Mucosa of stomach (tissue), 1 donor: ENCODE results near the gene CHAF1A.

Experiments
- H3K27me3 ChIP-seq: one replicate; pipeline ENCODE4 v1.7.0; 2013; ENCODE audit warnings: mild to moderate bottlenecking, low read length; ENCODE audit not compliant: control insufficient read depth, insufficient read depth
- H3K36me3 ChIP-seq: one replicate; pipeline ENCODE4 v1.7.0; 2013; ENCODE audit warnings: low read length; ENCODE audit not compliant: control insufficient read depth, insufficient read depth
- H3K4me1 ChIP-seq: one replicate; pipeline ENCODE4 v1.7.0; 2013; ENCODE audit warnings: mild to moderate bottlenecking, low read length; ENCODE audit not compliant: control insufficient read depth, insufficient read depth
- H3K4me3 ChIP-seq: one replicate; pipeline ENCODE4 v1.7.0; 2013; ENCODE audit warnings: low read length
- H3K9ac ChIP-seq: one replicate; pipeline ENCODE4 v1.7.0; 2013; ENCODE audit warnings: mild to moderate bottlenecking, low read length, moderate library complexity
- H3K9me3 ChIP-seq: one replicate; pipeline ENCODE4 v1.7.0; 2013; ENCODE audit warnings: mild to moderate bottlenecking, low read length, moderate library complexity; ENCODE audit not compliant: control insufficient read depth
- donor health status: Pancreatic carcinoma.

CHAF1A gene

DNA sequence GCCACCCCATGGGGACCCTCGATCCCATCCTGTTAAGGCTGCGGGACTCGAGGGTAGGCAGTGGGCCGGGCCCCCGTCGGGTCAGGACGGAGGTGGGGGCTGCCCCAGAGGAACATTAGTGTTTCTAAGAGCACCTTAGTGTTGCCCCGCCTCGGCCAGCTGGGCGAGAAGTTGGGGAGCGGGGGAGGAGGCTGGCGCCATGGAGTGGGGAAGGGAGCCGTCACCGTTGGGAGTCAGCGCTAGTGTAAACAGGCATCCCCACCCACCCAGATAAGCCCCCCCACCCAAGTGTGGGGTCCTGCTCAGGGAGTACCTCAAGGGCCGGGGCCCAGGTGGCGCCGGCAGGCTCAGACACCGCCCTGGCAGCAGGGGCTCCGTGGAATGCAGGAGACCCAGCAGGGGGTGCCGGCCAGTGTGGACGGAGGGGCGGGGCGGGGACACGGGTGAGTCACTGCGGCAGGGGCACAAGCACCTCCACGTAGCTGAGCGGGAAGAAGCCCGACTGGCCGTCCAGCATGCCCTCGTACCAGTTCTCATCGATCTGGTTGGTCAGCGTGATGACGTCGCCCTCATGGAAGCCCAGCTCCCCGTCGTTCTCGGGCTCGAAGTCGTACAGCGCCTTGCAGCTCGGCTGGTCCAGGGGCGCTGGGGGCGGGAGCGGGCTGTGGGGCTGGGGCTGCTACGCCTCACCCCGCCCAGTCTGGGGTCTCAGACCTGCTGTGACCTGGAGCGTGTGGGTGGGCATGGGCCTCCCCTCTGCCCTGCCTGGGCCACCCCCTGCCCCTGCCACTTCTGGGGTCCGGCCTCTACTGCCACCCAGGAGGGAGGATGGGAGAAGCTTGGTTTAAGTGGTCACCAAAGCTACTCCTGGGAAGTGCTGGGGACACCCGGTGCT is 41.0 kb upstream of the CHAF1A start:
- no peaks in the 10 kb centered on the region for H3K4me1 ChIP-seq
- peaks cover 20% of the 10 kb centered on the region for H3K36me3 ChIP-seq
- no peaks in the 10 kb centered on the region for H3K27me3 ChIP-seq
- H3K4me3 ChIP-seq = no peak overlapping the region
- H3K9ac ChIP-seq = no peak overlapping the region
- no peaks in the 10 kb centered on the region for H3K9me3 ChIP-seq

DNA sequence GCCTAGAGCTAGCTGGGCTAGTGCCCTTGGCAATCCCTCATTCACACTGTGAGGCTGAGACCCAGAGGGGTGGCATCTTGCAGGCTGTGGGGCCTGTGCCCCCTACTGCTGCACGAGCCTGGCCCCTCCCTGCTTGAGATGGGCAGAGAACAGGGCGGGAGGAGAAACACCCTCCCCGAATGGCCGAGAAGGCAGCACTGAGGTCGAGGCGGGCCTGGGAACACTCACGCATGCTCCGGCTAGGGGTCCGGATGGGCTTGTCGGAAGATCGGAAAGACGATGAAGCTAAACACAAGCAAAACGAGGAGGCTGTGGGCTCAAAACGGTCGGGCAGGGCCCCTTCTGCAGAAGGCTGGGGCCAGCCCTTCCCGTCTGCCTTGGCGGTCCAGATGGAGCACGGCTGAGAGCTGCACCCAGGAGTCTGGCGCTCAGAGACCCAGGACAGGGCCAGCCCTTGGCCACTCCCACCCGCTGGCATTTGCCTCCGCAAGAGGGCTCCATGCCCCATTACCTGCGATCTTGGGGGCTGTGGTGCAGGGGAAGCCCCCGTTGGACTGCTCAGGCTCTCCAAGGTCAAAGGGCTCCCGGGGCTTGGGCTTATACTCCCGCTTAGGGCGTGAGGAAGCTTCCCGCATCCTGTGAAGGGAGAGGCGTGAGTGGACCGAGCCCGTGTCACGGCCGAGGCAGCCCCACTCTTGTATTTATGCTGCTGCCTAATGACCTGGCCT is 40.2 kb upstream of the CHAF1A start:
- no peak overlapping the region for H3K9ac ChIP-seq
- no peaks in the 10 kb centered on the region for H3K4me1 ChIP-seq
- H3K36me3 ChIP-seq = peaks cover 20% of the 10 kb centered on the region
- no peaks in the 10 kb centered on the region for H3K27me3 ChIP-seq
- H3K4me3 ChIP-seq = no peak overlapping the region
- H3K9me3 ChIP-seq = no peaks in the 10 kb centered on the region

DNA sequence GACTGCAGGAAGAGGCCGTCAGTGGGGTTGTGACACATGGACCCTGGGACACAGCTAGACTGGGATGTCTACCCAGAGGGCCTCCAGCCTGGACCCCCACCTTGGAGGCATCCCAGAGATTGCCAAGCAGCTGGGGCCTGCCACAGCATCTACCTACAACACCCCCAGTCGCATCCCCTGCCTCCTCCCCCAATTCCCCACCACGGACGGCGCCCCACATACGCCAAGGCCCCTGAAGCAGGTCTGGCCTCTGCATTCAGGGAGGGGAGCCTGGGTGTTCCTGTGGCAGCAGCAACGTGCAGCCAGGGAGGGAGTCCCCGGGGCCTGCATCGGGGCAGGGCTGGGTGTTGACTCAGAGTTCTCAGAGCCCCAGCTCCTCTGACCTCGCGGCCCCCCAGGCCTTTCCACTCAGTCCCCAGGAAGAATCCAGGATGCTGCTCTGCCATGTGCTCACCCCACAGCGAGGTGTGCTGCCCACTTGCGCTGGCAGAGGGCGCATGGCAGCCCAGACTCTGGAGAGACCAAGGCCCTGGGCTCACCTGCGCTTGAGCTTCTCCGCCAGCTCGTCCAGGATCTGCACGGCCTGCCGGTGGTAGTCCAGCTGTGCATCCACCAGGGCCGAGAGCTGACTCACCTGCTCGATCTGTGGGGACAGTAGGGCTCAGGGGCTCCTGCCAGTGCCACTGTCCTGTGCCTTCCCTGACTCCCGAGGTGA is 39.5 kb upstream of the CHAF1A start:
- Histone ChIP-seq H3K4me3 (no peak overlapping the region), H3K27me3 (no peaks in the 10 kb centered on the region), H3K9me3 (no peaks in the 10 kb centered on the region), H3K4me1 (peaks cover 3% of the 10 kb centered on the region), H3K36me3 (peaks cover 20% of the 10 kb centered on the region), H3K9ac (no peak overlapping the region)

DNA sequence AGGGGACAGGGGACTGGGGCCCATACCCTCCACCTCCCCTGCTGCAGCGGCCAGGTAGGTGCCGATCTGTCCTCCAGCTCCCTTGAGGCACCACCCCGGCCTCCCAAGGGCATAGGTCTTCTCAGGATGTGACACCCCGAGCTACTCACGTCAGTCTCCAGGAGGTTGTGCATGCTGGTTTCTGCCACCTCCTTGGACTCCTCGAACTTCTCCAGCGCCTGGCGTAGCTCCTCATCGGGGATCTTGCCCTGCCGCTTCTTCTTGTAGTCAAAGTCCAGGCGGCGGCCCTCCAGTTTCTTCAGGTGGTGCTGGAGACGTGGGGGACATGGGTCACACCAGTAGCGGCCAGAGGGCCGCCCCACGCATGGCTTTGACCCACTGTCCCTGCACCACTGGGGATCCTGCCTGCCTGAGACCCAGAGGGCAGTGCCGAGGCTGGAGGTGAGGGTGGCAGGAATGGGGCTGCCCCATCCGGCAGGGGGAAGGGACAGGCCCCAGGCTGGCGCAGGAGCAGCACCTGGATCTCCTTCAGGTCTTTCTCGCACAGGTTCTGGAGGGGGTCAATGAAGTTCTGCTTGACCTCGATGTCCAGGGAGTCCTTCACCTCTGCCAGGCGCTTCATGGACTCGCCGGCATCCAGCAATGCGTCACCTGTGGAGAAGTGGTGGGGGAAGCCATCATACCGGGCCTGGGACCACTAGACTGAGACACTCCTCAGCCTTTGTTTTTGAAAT is 38.7 kb upstream of the CHAF1A start:
- H3K4me3 ChIP-seq = no peak overlapping the region
- H3K9ac ChIP-seq = no peak overlapping the region
- no peaks in the 10 kb centered on the region for H3K27me3 ChIP-seq
- H3K36me3 ChIP-seq = peaks cover 20% of the 10 kb centered on the region
- peaks cover 10% of the 10 kb centered on the region for H3K4me1 ChIP-seq
- H3K9me3 ChIP-seq = no peaks in the 10 kb centered on the region

DNA sequence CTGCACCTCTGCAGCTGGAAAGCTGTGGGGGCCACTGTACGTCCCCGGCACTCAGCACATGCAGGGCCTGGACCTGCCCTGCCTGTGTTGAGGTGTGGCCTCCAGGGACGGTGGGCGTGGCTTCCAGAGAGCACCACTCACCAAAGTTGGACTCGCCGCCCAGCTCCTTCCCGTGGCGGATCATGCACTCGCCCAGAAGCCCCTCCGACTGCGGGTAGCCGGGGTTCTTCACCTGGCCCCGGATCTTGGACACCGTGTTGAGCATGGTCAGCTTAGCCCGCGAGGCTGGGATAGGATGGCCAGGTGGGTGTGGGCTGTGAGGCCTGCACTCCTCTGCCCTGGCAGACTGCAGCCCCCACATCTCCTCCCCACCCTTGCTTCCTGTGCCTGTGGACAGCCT is 37.1 kb upstream of the CHAF1A start:
- H3K4me3 ChIP-seq = no peak overlapping the region
- no peaks in the 10 kb centered on the region for H3K27me3 ChIP-seq
- H3K4me1 ChIP-seq = peaks cover 26% of the 10 kb centered on the region
- no peaks in the 10 kb centered on the region for H3K9me3 ChIP-seq
- no peak overlapping the region for H3K9ac ChIP-seq
- H3K36me3 ChIP-seq = peaks cover 20% of the 10 kb centered on the region

DNA sequence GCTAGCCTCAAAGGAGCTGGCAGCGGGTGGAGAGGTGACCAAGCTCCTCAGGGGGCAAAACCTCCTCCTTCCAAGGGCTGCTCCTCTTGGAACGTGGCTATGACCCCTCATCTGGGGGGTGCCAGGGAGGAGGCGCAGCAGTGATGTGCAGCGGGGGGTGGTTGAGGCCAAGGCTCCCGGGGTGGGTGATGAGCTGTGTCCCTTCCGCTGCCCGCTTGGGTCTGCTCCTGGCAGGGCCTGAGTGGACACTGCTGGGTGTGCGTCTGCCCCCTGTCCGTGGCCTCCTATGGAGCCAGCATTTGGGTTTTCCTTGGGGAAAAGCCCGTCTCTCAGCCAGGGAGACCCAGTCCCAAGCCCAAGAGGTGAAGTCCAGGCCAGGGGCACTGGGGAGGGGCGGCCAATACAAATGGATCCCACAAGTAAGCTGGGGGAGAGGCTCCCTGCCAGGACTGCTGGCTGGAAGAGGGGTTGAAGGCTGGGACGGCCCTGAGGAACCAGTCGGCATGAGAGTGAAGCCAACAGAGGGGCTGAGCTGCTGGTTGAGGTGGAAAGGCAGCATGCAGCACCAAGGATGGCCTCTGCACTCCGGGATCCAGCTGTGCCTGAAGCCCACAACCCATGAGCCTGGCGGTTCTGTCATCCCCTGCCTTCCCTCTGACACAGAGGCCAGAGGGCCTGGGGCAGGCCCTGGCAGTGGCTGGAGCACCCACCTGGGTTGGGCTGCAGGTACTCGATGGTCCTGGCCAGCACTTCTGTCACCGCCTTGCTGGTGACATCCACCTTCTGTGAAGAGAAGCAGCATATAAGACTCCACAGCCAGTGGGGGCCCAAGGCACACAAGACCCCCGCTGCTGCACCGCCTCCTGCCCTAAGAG is 36.4 kb upstream of the CHAF1A start:
- Histone ChIP-seq H3K4me1 (peaks cover 30% of the 10 kb centered on the region), H3K9ac (no peak overlapping the region), H3K9me3 (no peaks in the 10 kb centered on the region), H3K27me3 (no peaks in the 10 kb centered on the region), H3K4me3 (no peak overlapping the region), H3K36me3 (peaks cover 20% of the 10 kb centered on the region)

DNA sequence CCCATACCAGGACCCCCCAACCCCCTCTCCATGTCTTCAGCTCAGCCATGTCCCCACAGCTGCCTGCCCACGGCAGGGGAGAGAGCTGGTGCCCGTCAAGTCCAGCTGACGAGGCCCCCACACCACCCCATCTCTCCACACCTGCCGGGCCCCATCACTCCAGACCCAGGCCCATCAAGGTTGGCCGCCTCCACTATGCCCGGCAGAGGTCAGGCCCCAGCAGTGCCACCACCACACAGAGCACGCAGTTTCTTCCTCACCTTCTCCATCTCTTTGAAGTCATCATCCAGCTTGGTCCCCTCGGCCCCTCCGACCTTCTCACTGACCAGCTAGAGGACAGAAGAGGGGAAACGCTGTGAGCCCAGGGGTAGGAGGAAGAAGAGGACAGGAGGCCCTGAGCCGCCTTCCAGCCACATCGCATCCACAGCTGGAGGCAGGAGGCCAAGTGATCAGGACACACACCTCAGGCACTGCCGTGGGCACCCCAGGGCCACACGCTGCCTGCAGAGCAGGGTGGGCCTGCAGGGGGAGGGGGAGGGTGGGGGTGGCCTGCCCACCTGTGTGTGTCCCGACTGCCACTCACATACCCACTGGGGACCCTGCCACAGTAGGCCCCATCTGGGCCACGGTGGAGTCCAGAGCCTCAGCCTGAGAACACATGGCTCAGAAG is 35.6 kb upstream of the CHAF1A start:
- H3K4me3 ChIP-seq = no peak overlapping the region
- no peaks in the 10 kb centered on the region for H3K27me3 ChIP-seq
- no peaks in the 10 kb centered on the region for H3K9me3 ChIP-seq
- no peak overlapping the region for H3K9ac ChIP-seq
- peaks cover 34% of the 10 kb centered on the region for H3K4me1 ChIP-seq
- H3K36me3 ChIP-seq = peaks cover 20% of the 10 kb centered on the region

DNA sequence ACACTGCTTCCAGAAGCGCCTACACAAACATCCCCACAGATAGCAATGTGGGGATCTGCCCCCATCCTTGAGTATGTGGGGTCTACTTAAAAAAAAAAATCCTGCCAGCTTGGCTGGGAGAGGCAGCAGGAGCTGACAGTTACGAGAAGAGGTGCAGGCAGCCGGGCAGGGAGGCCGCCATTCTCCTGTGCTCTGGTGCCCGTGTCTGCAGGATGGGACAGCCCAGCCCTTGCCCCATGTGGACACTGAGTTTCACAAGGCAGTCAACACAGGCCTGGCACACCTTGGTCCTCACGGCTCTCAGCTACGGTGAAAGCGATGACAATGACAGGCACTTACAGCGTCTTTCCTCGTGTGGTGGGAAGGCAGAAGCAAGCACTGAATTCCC is 35.1 kb upstream of the CHAF1A start:
- Histone ChIP-seq H3K4me1 (peaks cover 34% of the 10 kb centered on the region), H3K27me3 (no peaks in the 10 kb centered on the region), H3K4me3 (no peak overlapping the region), H3K9me3 (no peaks in the 10 kb centered on the region), H3K36me3 (peaks cover 19% of the 10 kb centered on the region), H3K9ac (no peak overlapping the region)

DNA sequence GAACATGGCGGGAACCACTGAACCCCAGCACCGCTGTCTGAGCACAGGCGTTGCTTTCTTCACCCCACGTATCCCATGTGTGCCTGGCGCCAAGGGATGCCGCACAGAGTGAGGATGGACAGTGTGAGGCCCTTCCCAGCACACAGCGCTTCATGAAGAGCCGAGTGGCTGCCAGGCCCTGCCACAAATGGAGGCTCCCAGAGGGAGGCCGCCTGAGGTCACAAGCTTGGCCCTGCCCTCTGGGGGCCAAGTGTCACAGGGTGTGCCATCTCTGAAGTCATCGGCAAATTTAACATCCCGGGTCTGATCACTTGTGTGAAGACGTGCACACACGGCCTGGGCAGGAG is 34.7 kb upstream of the CHAF1A start:
- H3K4me3 ChIP-seq = no peak overlapping the region
- H3K4me1 ChIP-seq = peaks cover 38% of the 10 kb centered on the region
- H3K27me3 ChIP-seq = no peaks in the 10 kb centered on the region
- no peaks in the 10 kb centered on the region for H3K9me3 ChIP-seq
- peaks cover 15% of the 10 kb centered on the region for H3K36me3 ChIP-seq
- H3K9ac ChIP-seq = no peak overlapping the region

DNA sequence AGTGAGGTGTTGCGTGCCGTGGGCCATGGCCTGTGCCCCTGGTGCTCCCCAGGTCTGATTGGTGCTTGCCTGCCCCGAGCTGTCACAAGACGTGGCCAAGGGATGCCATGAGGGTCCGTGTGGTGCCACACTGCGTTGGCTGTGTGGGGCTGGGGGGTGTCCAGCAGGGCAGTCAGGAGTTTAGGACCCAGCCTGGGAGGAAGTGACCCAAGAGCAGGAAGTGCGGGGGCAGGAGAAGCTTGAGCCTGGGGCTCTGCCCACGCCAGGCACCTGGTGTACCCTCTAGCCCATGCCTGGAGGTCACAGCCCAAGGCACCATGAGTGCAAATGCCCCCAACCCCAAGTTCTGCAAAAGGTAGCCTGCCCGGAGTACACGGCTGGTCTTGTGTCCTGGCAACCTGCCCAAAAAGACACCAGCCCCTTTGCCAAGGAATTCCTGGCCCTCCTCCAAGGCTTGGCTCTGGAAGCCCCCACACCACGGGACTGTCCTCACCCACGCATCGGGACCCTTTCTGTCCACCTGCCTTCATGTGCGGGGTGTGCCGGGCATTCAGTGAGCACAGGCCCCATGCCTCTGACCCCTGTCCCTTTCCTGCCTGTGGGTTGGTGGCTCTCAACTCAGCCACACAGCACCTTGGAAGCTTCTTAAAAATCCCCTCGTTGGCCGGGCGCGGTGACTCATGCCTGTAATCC is 34.2 kb upstream of the CHAF1A start:
- peaks cover 10% of the 10 kb centered on the region for H3K36me3 ChIP-seq
- peak overlapping the region; percentile 50 for H3K9ac ChIP-seq
- H3K4me1 ChIP-seq = peaks cover 43% of the 10 kb centered on the region
- no peak overlapping the region for H3K4me3 ChIP-seq
- H3K9me3 ChIP-seq = no peaks in the 10 kb centered on the region
- no peaks in the 10 kb centered on the region for H3K27me3 ChIP-seq
